Measurements from ENCODE around the gene SCN7A. TPM values are rescaled to one million over a fixed set of nuclear protein-coding genes. Genes with fewer than 3 reads are reported as not detected.

SCN7A gene
- total and polyA plus RNA-seq, 2 of the 4 experiments (the other 2 are of a cell fraction): 0.39 to 0.90 TPM

DNA sequence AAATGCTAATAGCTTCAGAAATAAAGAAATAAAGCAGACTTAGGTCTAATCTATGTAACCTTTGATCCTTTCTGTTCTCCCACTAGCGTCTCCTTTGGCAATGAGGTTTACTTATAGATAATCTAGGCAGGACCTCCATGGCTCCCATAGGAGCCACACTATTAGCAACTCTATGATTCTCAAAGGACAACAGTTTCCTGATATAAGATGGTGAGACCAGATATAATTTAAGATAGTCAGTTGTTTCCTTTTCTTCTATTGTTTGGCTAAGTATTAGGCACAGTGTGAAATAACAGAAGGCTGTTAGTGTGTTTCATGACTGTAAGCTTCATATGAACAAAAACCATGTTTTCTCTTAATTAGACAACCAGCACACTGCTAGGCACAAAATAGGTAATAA, 59.6 kb downstream of the SCN7A start:
- no peak overlapping the region for H3K18ac ChIP-seq (ENCODE audit: low read depth, low read length)
- no peaks in the 10 kb centered on the region for H4K20me1 ChIP-seq (ENCODE audit: insufficient read depth, low read length)
- no peaks in the 10 kb centered on the region for H3K79me1 ChIP-seq (ENCODE audit: low read depth in 1 of 2, low read length in 2 of 2)
- no peak overlapping the region for H3K4ac ChIP-seq (ENCODE audit: low read depth, low read length)
- no peak overlapping the region for H2AK5ac ChIP-seq (ENCODE audit: low read depth, low read length)
- no peak overlapping the region for H3K9ac ChIP-seq (ENCODE audit: low read depth, low read length)
- H2AFZ ChIP-seq (replicated peaks; ENCODE audit: low read length, poor library complexity): no peak overlapping the region
- no peak overlapping the region for H2BK5ac ChIP-seq (ENCODE audit: low read depth, low read length, poor library complexity, severe bottlenecking)
- DNase-seq (no peak), ATAC-seq (ENCODE audit: low read depth) (no peak)
- BruUV-seq (replicated peaks): no TSS peak
- H3K56ac ChIP-seq (ENCODE audit: extremely low read depth, insufficient read depth, low read length): no peak overlapping the region
- no peak overlapping the region for H3K27ac ChIP-seq (ENCODE audit: insufficient read depth, low read length)
- no peaks in the 10 kb centered on the region for H3K4me1 ChIP-seq (ENCODE audit: control insufficient read depth, insufficient read depth, low read length)
- dilution Hi-C loops (cut with HindIII; ENCODE audit: low sequenced_read_pairs, unreplicated experiment): no loop called here
- ChIA-PET CTCF (no interaction called here), POLR2A (ENCODE audit: unreplicated experiment) (no interaction called here)
- H2BK20ac ChIP-seq (ENCODE audit: low read depth, low read length): no peak overlapping the region
- H2BK15ac ChIP-seq (ENCODE audit: low read depth, low read length): no peak overlapping the region
- H3K27me3 ChIP-seq (ENCODE audit: control insufficient read depth, insufficient read depth, low read length): no peaks in the 10 kb centered on the region
- in situ Hi-C loops (cut with MboI; ENCODE audit: low sequenced_read_pairs): no loop called here
- no peak overlapping the region for H3K23ac ChIP-seq (ENCODE audit: low read depth, low read length)
- H3K36me3 ChIP-seq (ENCODE audit: control insufficient read depth, insufficient read depth, low read length): no peaks in the 10 kb centered on the region
- H4K5ac ChIP-seq (ENCODE audit: low read depth, low read length): no peak overlapping the region
- no peak for TF ChIP-seq BHLHE40 (IDR thresholded peaks at IDR 0.05; ENCODE audit: low read depth, low read length)
- no peak for TF ChIP-seq RAD21 (IDR thresholded peaks at IDR 0.05; ENCODE audit: low read length)
- no peak for TF ChIP-seq CHD1 (IDR thresholded peaks at IDR 0.05; ENCODE audit: low read depth, low read length)
- TF ChIP-seq MAZ (IDR thresholded peaks at IDR 0.05; ENCODE audit: borderline replicate concordance, low read depth, low read length): no peak
- TF ChIP-seq ELK1 (IDR thresholded peaks at IDR 0.05; ENCODE audit: borderline replicate concordance, low read depth, low read length): no peak
- no peak for TF ChIP-seq MXI1 (IDR thresholded peaks at IDR 0.05; ENCODE audit: borderline replicate concordance, low read depth, low read length)
- no peak for TF ChIP-seq RFX5 (IDR thresholded peaks at IDR 0.05; ENCODE audit: low read depth, low read length)
- TF ChIP-seq CTCF (conservative IDR thresholded peaks at IDR 0.05; ENCODE audit: low read depth, low read length): no peak
- TF ChIP-seq MAFK (IDR thresholded peaks at IDR 0.05; ENCODE audit: low read depth, low read length): no peak
- no peak for TF ChIP-seq USF2 (IDR thresholded peaks at IDR 0.05; ENCODE audit: low read depth, low read length)
- TF ChIP-seq FOS (IDR thresholded peaks at IDR 0.05; ENCODE audit: low read depth, low read length): no peak
- TF ChIP-seq RCOR1 (IDR thresholded peaks at IDR 0.05; ENCODE audit: insufficient replicate concordance, low read length): no peak
- TF ChIP-seq SMC3 (IDR thresholded peaks at IDR 0.05; ENCODE audit: low read depth, low read length): no peak
- TF ChIP-seq CEBPB (IDR thresholded peaks at IDR 0.05; ENCODE audit: low read depth, low read length): no peak
- TF ChIP-seq POLR2A (IDR thresholded peaks at IDR 0.05; ENCODE audit: low read depth, low read length): no peak
- no peak for TF ChIP-seq NFE2L2 (IDR thresholded peaks at IDR 0.05; ENCODE audit: low read depth, low read length)
- H3K4me3 ChIP-seq (ENCODE audit: insufficient read depth, low read depth, low read length): no peak overlapping the region
- H4K8ac ChIP-seq (ENCODE audit: low read depth in 2 of 2, low read length in 2 of 2): no peak overlapping the region
- WGBS, 2 experiments (ENCODE audit: extremely low coverage in 2 of 2, insufficient read length in 1 of 2): no CpG with 5 or more reads among the region's 1 CpG
- no peak overlapping the region for H3K14ac ChIP-seq (replicated peaks; ENCODE audit: low read depth, low read length)
- intact Hi-C loops (cut with micrococcal nuclease): no loop called here
- H3K9me3 ChIP-seq (ENCODE audit: control insufficient read depth, insufficient read depth, low read length): no peaks in the 10 kb centered on the region
- no peak overlapping the region for H2BK120ac ChIP-seq (ENCODE audit: low read depth, low read length)
- H2AK9ac ChIP-seq (replicated peaks; ENCODE audit: low read depth, low read length, poor library complexity): no peak overlapping the region
- no peaks in the 10 kb centered on the region for H3K9me1 ChIP-seq (ENCODE audit: insufficient read depth, low read length)
- no peak overlapping the region for H4K91ac ChIP-seq (ENCODE audit: insufficient read depth, low read depth, low read length)
- no peak overlapping the region for H3K4me2 ChIP-seq (ENCODE audit: low read depth, low read length)
